ENCODE measurements around the gene RIPOR2. TPM values are rescaled to one million over a fixed set of nuclear protein-coding genes. Genes with fewer than 3 reads are reported as not detected.

RIPOR2 gene
- total and polyA plus RNA-seq, 10 of the 15 experiments (the other 5 are each of a cell fraction or from before 2014, with no cell fraction given) = 22.2 to 48.2 (median 34.7) TPM

DNA sequence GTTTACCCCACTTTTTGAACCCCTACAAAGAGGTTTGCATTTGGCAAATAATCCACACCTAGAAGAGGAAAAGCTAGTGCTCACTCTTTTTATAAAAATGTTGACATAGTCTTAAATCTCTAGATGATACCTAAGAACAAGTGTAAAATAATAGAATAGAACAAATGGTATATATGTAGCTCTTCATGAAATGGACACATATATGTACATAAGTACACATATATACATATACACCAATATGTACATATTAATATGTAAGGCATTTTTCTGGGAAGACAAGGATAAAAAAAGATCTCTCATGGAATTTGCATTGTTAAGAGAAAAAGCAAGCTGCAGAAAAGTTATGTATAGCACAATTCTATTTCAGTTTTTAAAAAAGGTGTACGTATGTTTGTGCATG is 27.6 kb upstream of the RIPOR2 start:
- TF ChIP-seq BHLHE40 (IDR thresholded peaks at IDR 0.05; ENCODE audit: borderline replicate concordance in 1 of 2, low read depth in 2 of 2, low read length in 1 of 2) (no peak), MTA2 (IDR thresholded peaks at IDR 0.05; ENCODE audit: low read depth) (no peak), CBX3 (IDR thresholded peaks at IDR 0.05; ENCODE audit: borderline replicate concordance, low read depth) (no peak), CREB1 (IDR thresholded peaks at IDR 0.05; ENCODE audit: low read depth) (no peak), SMAD1 (IDR thresholded peaks at IDR 0.05; ENCODE audit: low read depth, partially characterized antibody) (no peak), NFYB (IDR thresholded peaks at IDR 0.05; ENCODE audit: insufficient read depth, low read depth, low read length) (no peak), FOS (IDR thresholded peaks at IDR 0.05; ENCODE audit: borderline replicate concordance, extremely low read depth, insufficient read length) (no peak), RCOR1 (conservative IDR thresholded peaks at IDR 0.05; ENCODE audit: low read depth, low read length) (no peak), RELA (IDR thresholded peaks at IDR 0.05; ENCODE audit: borderline replicate concordance, partially characterized antibody) (no peak), PAX5 (IDR thresholded peaks at IDR 0.05; ENCODE audit: borderline replicate concordance, low read depth, low read length) (no peak)
- TF ChIP-seq, protein P1, sequence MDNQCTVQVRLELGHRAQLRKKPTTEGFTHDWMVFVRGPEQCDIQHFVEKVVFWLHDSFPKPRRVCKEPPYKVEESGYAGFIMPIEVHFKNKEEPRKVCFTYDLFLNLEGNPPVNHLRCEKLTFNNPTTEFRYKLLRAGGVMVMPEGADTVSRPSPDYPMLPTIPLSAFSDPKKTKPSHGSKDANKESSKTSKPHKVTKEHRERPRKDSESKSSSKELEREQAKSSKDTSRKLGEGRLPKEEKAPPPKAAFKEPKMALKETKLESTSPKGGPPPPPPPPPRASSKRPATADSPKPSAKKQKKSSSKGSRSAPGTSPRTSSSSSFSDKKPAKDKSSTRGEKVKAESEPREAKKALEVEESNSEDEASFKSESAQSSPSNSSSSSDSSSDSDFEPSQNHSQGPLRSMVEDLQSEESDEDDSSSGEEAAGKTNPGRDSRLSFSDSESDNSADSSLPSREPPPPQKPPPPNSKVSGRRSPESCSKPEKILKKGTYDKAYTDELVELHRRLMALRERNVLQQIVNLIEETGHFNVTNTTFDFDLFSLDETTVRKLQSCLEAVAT (IDR thresholded peaks at IDR 0.05) = no peak
- TF ChIP-seq, protein P2, sequence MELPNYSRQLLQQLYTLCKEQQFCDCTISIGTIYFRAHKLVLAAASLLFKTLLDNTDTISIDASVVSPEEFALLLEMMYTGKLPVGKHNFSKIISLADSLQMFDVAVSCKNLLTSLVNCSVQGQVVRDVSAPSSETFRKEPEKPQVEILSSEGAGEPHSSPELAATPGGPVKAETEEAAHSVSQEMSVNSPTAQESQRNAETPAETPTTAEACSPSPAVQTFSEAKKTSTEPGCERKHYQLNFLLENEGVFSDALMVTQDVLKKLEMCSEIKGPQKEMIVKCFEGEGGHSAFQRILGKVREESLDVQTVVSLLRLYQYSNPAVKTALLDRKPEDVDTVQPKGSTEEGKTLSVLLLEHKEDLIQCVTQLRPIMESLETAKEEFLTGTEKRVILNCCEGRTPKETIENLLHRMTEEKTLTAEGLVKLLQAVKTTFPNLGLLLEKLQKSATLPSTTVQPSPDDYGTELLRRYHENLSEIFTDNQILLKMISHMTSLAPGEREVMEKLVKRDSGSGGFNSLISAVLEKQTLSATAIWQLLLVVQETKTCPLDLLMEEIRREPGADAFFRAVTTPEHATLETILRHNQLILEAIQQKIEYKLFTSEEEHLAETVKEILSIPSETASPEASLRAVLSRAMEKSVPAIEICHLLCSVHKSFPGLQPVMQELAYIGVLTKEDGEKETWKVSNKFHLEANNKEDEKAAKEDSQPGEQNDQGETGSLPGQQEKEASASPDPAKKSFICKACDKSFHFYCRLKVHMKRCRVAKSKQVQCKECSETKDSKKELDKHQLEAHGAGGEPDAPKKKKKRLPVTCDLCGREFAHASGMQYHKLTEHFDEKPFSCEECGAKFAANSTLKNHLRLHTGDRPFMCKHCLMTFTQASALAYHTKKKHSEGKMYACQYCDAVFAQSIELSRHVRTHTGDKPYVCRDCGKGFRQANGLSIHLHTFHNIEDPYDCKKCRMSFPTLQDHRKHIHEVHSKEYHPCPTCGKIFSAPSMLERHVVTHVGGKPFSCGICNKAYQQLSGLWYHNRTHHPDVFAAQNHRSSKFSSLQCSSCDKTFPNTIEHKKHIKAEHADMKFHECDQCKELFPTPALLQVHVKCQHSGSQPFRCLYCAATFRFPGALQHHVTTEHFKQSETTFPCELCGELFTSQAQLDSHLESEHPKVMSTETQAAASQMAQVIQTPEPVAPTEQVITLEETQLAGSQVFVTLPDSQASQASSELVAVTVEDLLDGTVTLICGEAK (IDR thresholded peaks at IDR 0.05; ENCODE audit: borderline replicate concordance) = no peak
- SMC1A ChIA-PET (ENCODE audit: uncharacterized antibody, unreplicated experiment) = interaction anchor here (1.1 to 3.0 kb wide), 5 partner anchors 11 to 30 kb away, joined by 3 to 17 read pairs (median 11); no protein-coding TSS in a partner anchor
- H4K20me1 ChIP-seq (ENCODE audit: control insufficient read depth, insufficient read depth) = no peaks in the 10 kb centered on the region
- no peak overlapping the region for H3K4me3 ChIP-seq
- no peak for DNase-seq (ENCODE audit: low read depth, low spot score)
- no peaks in the 10 kb centered on the region for H3K79me2 ChIP-seq (ENCODE audit: control insufficient read depth, insufficient read depth, low read length)
- H3K36me3 ChIP-seq (ENCODE audit: control insufficient read depth in 2 of 2, insufficient read depth in 2 of 2, low read length in 1 of 2) = no peaks in the 10 kb centered on the region
- no peak overlapping the region for H3K4me2 ChIP-seq (ENCODE audit: control insufficient read depth, insufficient read depth)
- in situ Hi-C loops (cut with MboI) (no loop called here), intact Hi-C loops (cut with micrococcal nuclease; ENCODE audit: unreplicated experiment) (no loop called here)
- no peak for ATAC-seq
- H3K4me1 ChIP-seq (ENCODE audit: control insufficient read depth, insufficient read depth, low read length) = peaks cover 8% of the 10 kb centered on the region
- no peak overlapping the region for H3K27ac ChIP-seq (ENCODE audit: control insufficient read depth, insufficient read depth)
- WGBS (ENCODE audit: insufficient coverage, insufficient replicate concordance, low lambda C conversion rate, missing lambda C conversion rate) = 91% methylated on average over 1 of the region's 1 CpG
- RAD21 ChIA-PET (ENCODE audit: unreplicated experiment) = interaction anchor here (1.5 kb wide), 1 partner anchor 14 kb away, joined by 7 read pairs; no protein-coding TSS in a partner anchor
- FAIRE-seq = no peak
- H2AFZ ChIP-seq (ENCODE audit: control insufficient read depth, low read depth, low read length) = no peak overlapping the region
- H3K9ac ChIP-seq (ENCODE audit: control insufficient read depth, insufficient read depth, low read length) = no peak overlapping the region
- POLR2A ChIA-PET = interaction anchor here (0.5 kb wide), 1 partner anchor 22 kb away, joined by 4 read pairs; no protein-coding TSS in a partner anchor
- H3K9me3 ChIP-seq (replicated peaks; ENCODE audit: control insufficient read depth, insufficient read depth, low read length) = no peaks in the 10 kb centered on the region; the same call in 2 of the 3 replicates
- H3K27me3 ChIP-seq (replicated peaks in 1 of 2; ENCODE audit: control insufficient read depth in 2 of 2, insufficient read depth in 2 of 2, low read length in 1 of 2) = no peaks in the 10 kb centered on the region
- CTCF ChIA-PET = interaction anchor here (0.5 to 3.6 kb wide), 5 partner anchors 28 to 279 kb away, joined by 3 to 27 read pairs (median 3); no protein-coding TSS in a partner anchor
- BruUV-seq (replicated peaks) = no TSS peak
